Gastrocnemius medialis (tissue), 4 donors: ENCODE results near the gene MYL12B. TPM values are rescaled to one million over a fixed set of nuclear protein-coding genes. Genes with fewer than 3 reads are reported as not detected.

Experiments used
- ATAC-seq, 2 donors: fragments of 150-250 bp; one replicate each; pipeline ENCODE4 v1.9.1; 2016
- DNase-seq, 2 donors: peaks; one replicate each; pipeline ENCODE4 v3.0.0-alpha.2; 2019
- H3K27ac ChIP-seq, 4 donors: fragments of 200-600 bp; sonication (generic); 1 replicate in 1 of 4; 2 replicates in 3 of 4; pipeline ENCODE4 v1.5.1; 2016 to 2018; ENCODE audit warnings: mild to moderate bottlenecking in 2 of 4, moderate library complexity in 1 of 4
- H3K27me3 ChIP-seq, 3 donors: fragments of 200-600 bp; sonication (generic) in 2 of 3; 1 replicate in 1 of 3; 2 replicates in 2 of 3; pipeline versions ENCODE4 v1.5.1 to v1.6.0; 2016 to 2019; ENCODE audit warnings: mild to moderate bottlenecking in 1 of 3, moderate library complexity in 1 of 3
- H3K36me3 ChIP-seq, 2 donors: fragments of 200-600 bp; sonication (generic) in 1 of 2; one replicate each; pipeline ENCODE4 v1.5.1; 2017 to 2018
- H3K4me1 ChIP-seq, 2 donors: fragments of 200-600 bp; sonication (generic) in 1 of 2; one replicate each; pipeline ENCODE4 v1.5.1; 2016 to 2017; ENCODE audit warnings: mild to moderate bottlenecking in 2 of 2
- H3K4me3 ChIP-seq, 4 donors: fragments of 200-600 bp; sonication (generic) in 3 of 4; 1 replicate in 1 of 4; 2 replicates in 3 of 4; pipeline ENCODE4 v1.5.1; 2016 to 2019; ENCODE audit warnings: mild to moderate bottlenecking in 2 of 4
- H3K9me3 ChIP-seq, 3 donors: fragments of 200-600 bp; sonication (generic) in 2 of 3; 1 replicate in 1 of 3; 2 replicates in 2 of 3; pipeline ENCODE4 v1.5.1; 2016 to 2019
- POLR2A ChIP-seq, 2 donors: fragments of 450-650 bp; IDR thresholded peaks; one replicate each; pipeline ENCODE4 v1.6.1; 2017; ENCODE audit warnings: antibody characterized with exemption in 2 of 2, mild to moderate bottlenecking in 2 of 2, moderate library complexity in 2 of 2
- in situ Hi-C, 4 donors: fragments of 200-750 bp; cut with MboI; loops; one replicate each; pipeline versions ENCODE4 v1.15.0 to v1.8.0; 2017; ENCODE audit warnings: low sequenced_read_pairs in 4 of 4
- intact Hi-C: fragments of 100-400 bp; cut with DNase I; formaldehyde crosslinking; loops from one replicate; pipeline ENCODE4 v1.15.1; 2023; ENCODE audit warnings: low total_unique reads
- total RNA-seq, 4 donors: library from RNA; depleted of rRNA; stranded (reverse); fragments of >200 nt; gene quantifications; one replicate each; pipeline versions ENCODE4 v1.1.0 to v1.2.3, GENCODE V29; 2016
- TF ChIP-seq, protein P1 (sequence below), 5 experiments: fragments of 450-650 bp in 3 of 5; fragments of 200-600 bp in 2 of 5; sonication (generic) in 2 of 5; IDR thresholded peaks in 4 of 5; conservative IDR thresholded peaks in 1 of 5; 1 replicate in 4 of 5; 2 replicates in 1 of 5; pipeline ENCODE4 v1.5.1; 2016 to 2019; ENCODE audit warnings: antibody characterized with exemption in 5 of 5, mild to moderate bottlenecking in 3 of 5, moderate library complexity in 3 of 5

MYL12B gene
- total RNA-seq, 4 donors from 2014 or later: 100 to 293 (median 185) TPM

DNA sequence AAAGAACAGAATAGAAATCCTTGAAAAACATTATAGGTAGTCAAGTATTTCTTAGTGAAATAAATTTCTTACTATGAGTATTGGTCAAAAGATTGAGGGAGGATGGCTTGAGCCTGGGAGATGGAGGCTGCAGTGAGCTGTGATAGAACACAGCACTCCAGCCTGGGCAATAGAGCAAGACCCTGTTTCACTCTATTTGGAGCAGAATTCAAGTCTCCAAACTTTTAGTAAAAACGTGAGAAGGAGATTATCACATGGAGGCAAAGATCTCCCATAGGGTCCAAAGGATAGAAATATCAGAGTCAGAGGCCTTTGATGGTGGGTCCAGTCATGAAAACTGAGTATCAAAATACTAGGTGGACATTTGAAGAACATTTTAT is 16.8 kb upstream of the MYL12B start:
- intact Hi-C loops: loop anchor here (5.0 kb wide), 1 partner anchor 33 kb away; no protein-coding TSS in a partner anchor
- Histone ChIP-seq H3K4me1 (peaks cover 17 to 34% of the 10 kb centered on the region in 2 donors), H3K9me3 (no peaks in the 10 kb centered on the region), H3K4me3 (peak overlapping the region; percentile 84 to 98 (median 94)), H3K36me3 (peaks cover 0 to 5% of the 10 kb centered on the region in 2 donors), H3K27me3 (no peaks in the 10 kb centered on the region), H3K27ac (peak overlapping the region; percentile 99)
- in situ Hi-C loops: loop anchor here (5.0 to 25.0 kb wide), 7 partner anchors 80 to 483 kb away; partner anchors contain the start of gene LPIN2 (in 1 of the 4)
- TF ChIP-seq, protein P1, sequence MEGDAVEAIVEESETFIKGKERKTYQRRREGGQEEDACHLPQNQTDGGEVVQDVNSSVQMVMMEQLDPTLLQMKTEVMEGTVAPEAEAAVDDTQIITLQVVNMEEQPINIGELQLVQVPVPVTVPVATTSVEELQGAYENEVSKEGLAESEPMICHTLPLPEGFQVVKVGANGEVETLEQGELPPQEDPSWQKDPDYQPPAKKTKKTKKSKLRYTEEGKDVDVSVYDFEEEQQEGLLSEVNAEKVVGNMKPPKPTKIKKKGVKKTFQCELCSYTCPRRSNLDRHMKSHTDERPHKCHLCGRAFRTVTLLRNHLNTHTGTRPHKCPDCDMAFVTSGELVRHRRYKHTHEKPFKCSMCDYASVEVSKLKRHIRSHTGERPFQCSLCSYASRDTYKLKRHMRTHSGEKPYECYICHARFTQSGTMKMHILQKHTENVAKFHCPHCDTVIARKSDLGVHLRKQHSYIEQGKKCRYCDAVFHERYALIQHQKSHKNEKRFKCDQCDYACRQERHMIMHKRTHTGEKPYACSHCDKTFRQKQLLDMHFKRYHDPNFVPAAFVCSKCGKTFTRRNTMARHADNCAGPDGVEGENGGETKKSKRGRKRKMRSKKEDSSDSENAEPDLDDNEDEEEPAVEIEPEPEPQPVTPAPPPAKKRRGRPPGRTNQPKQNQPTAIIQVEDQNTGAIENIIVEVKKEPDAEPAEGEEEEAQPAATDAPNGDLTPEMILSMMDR (IDR thresholded peaks at IDR 0.05 in 4 of 5, conservative IDR thresholded peaks at IDR 0.05 in 1 of 5): no peak
- no peak for TF ChIP-seq POLR2A (IDR thresholded peaks at IDR 0.05)
- no peak for ATAC-seq
- no peak for DNase-seq

GRCh38 chr18:3245853-3246634 is 15.9 kb upstream of the MYL12B start:
- intact Hi-C loops (loop anchor here (1.0 to 5.0 kb wide), 4 partner anchors 34 to 314 kb away; no protein-coding TSS in a partner anchor), in situ Hi-C loops (loop anchor here (5.0 to 25.0 kb wide), 7 partner anchors 81 to 484 kb away; partner anchors contain the start of gene LPIN2 (in 1 of the 4))
- TF ChIP-seq, protein P1 (IDR thresholded peaks at IDR 0.05 in 4 of 5, conservative IDR thresholded peaks at IDR 0.05 in 1 of 5): peak in 4 of 5 experiments; percentile 90 to 98 (median 96)
- peak in 1 of 2 donors; percentile 8 for TF ChIP-seq POLR2A (IDR thresholded peaks at IDR 0.05)
- DNase-seq (peak; percentile 87 to 91), ATAC-seq (peak; percentile 60)
- peak overlapping the region; percentile 84 to 98 (median 94) for H3K4me3 ChIP-seq
- H3K9me3 ChIP-seq: no peaks in the 10 kb centered on the region
- H3K27ac ChIP-seq: peak overlapping the region; percentile 99
- peaks cover 0 to 5% of the 10 kb centered on the region in 2 donors for H3K36me3 ChIP-seq
- H3K4me1 ChIP-seq: peaks cover 23 to 42% of the 10 kb centered on the region in 2 donors
- no peaks in the 10 kb centered on the region for H3K27me3 ChIP-seq

GRCh38 chr18:3246635-3247239 is 15.2 kb upstream of the MYL12B start:
- Histone ChIP-seq H3K36me3 (peaks cover 0 to 5% of the 10 kb centered on the region in 2 donors), H3K27ac (peak overlapping the region; percentile 99), H3K4me1 (peaks cover 30 to 49% of the 10 kb centered on the region in 2 donors), H3K9me3 (no peaks in the 10 kb centered on the region), H3K4me3 (peak overlapping the region; percentile 84 to 98 (median 94)), H3K27me3 (no peaks in the 10 kb centered on the region)
- TF ChIP-seq, protein P1 (IDR thresholded peaks at IDR 0.05 in 4 of 5, conservative IDR thresholded peaks at IDR 0.05 in 1 of 5): no peak
- no peak for TF ChIP-seq POLR2A (IDR thresholded peaks at IDR 0.05)
- in situ Hi-C loops: loop anchor here (5.0 to 25.0 kb wide), 7 partner anchors 82 to 484 kb away; partner anchors contain the start of gene LPIN2 (in 1 of the 4)
- peak; percentile 32 to 61 for DNase-seq
- ATAC-seq: peak; percentile 24 to 31
- intact Hi-C loops: loop anchor here (1.0 to 5.0 kb wide), 6 partner anchors 26 to 314 kb away; partner anchors contain the start of gene LPIN2

DNA sequence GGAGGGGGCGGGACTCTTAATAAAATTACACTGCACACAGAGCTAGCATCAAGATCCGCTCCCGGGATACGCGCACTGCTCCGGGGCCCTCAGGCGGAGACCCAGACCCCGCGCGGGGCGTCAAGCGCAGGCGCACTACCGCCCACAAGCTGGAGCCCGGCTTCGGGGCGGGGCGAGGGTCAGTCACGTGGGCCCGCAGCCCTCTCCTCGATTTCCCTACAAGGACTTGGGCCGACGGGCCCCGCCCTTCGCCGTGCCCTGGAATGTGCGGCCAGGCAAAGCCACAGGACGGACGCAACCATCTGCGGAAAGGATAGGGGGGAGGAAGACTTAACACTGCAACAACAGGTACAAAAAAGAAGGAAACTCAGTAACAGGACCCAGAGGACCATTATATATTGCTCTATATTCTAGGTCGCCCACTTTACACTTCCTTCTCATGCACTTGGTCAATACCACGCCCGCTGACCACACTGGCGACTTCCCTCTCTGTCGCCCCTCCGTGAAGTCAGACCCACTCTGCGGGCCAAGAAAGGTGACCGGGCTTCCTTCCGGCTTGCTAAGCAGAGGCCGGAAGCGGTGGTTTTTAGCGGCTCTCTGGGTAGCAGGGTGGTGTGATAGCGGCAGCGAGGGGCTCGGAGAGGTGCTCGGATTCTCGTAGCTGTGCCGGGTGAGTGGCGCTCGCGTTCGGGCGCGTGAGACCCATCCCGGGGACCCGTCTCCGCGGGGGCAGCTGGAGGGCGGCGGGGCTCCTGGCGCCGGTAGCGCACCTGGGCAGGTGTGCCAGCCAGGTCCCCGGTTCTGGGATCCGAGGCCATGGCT is 14.5 kb upstream of the MYL12B start, which contains the start of gene MYL12A:
Gene MYL12A (plus strand): TSS at position 562 of the 822 bp plus-strand sequence. CDS start 5,447 bp downstream, outside the sequence.
- H3K9me3 ChIP-seq: no peaks in the 10 kb centered on the region
- no peaks in the 10 kb centered on the region for H3K27me3 ChIP-seq
- peaks cover 37 to 55% of the 10 kb centered on the region in 2 donors for H3K4me1 ChIP-seq
- TF ChIP-seq, protein P1 (IDR thresholded peaks at IDR 0.05 in 4 of 5, conservative IDR thresholded peaks at IDR 0.05 in 1 of 5): peak in 1 of 5 experiments; percentile 12
- TF ChIP-seq POLR2A (IDR thresholded peaks at IDR 0.05): peak; percentile 89 to 90
- in situ Hi-C loops: loop anchor here (5.0 to 25.0 kb wide), 7 partner anchors 83 to 485 kb away; partner anchors contain the start of gene LPIN2 (in 1 of the 4)
- H3K4me3 ChIP-seq: peak within 1 kb of the TSS; percentile 84 to 98 (median 94)
- intact Hi-C loops: loop anchor here (1.0 to 5.0 kb wide), 5 partner anchors 27 to 234 kb away; partner anchors contain the start of gene LPIN2
- peak; percentile 78 for ATAC-seq
- peak; percentile 97 to 98 for DNase-seq
- H3K36me3 ChIP-seq: peaks cover 0 to 2% of the 10 kb centered on the region in 2 donors
- peak within 1 kb of the TSS; percentile 99 for H3K27ac ChIP-seq
